ENCODE results near the gene LZTS2.
"Not testable (repeated sequence)": the region's sequence is repeated elsewhere in the genome, so short reads cannot be mapped to it uniquely, and the experiment has no call there.

Gene LZTS2

GRCh38 chr10:100972904-100973535, 26.6 kb upstream of the LZTS2 start:
- H3K4me3 ChIP-seq (ENCODE audit: low read depth, low read length) = no peak overlapping the region
- TF ChIP-seq CTCF (IDR thresholded peaks at IDR 0.05; ENCODE audit: low read depth, low read length) = no peak

DNA sequence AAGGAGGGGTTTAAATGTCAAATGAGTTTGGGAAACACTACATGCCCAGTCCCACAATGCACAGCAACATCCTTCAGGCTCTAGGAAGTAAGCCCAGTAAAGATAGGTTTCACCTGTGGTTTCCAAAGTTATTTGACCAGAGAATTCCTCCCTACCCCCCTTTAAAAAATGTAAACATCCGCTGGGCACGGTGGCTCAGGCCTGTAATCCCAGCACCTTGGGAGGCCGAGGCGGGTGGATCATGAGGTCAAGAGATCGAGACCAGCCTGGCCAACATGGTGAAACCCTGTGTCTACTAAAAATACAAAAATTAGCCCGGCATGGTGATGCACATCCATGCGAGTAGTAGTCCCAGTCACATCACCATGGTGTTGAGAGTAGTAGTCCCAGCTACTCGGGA, 24.2 kb upstream of the LZTS2 start:
- not testable (repeated sequence) for H3K4me3 ChIP-seq (ENCODE audit: low read depth, low read length)

DNA sequence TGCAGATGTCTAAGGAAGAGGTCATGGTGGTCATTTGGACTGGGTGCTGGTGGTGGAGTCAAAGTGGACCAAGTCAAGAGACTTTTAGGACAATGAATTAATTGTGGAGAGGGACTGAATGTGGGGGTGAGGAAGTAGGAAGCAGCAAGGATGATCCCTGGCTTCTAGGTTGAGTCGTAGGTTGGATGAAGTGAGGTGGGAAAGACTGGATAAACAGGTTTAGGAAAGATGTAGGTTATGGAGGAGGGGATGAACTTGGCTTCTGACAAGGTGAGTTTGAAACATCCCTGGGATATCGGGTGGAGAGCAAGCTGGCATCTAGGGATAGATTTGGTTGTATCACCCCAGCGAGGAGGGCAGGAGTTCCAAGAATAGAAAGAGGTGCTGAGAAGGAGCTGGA, 22.7 kb upstream of the LZTS2 start:
- no peak for TF ChIP-seq CTCF (IDR thresholded peaks at IDR 0.05; ENCODE audit: low read depth, low read length)
- no peak overlapping the region for H3K4me3 ChIP-seq (ENCODE audit: low read depth, low read length)

DNA sequence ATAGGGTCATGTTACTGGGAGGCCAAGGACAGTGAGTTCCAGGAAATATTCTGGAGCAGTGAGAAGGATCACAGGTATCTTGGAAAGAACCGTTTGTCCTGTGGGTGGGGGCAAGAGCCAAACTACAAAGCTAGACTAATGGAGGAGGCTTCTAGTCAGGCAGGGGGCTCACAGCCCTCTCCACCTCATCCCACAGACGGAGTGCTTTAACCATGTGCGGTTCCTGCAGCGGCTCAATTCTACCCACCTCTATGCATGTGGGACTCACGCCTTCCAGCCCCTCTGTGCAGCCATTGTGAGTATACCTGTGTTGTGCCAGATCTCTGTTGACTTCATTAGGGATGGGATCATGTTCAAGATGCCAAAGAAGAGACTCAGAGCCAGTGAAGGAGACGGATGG, 22.2 kb upstream of the LZTS2 start:
- TF ChIP-seq CTCF (IDR thresholded peaks at IDR 0.05; ENCODE audit: low read depth, low read length) = no peak
- no peak overlapping the region for H3K4me3 ChIP-seq (ENCODE audit: low read depth, low read length)

DNA sequence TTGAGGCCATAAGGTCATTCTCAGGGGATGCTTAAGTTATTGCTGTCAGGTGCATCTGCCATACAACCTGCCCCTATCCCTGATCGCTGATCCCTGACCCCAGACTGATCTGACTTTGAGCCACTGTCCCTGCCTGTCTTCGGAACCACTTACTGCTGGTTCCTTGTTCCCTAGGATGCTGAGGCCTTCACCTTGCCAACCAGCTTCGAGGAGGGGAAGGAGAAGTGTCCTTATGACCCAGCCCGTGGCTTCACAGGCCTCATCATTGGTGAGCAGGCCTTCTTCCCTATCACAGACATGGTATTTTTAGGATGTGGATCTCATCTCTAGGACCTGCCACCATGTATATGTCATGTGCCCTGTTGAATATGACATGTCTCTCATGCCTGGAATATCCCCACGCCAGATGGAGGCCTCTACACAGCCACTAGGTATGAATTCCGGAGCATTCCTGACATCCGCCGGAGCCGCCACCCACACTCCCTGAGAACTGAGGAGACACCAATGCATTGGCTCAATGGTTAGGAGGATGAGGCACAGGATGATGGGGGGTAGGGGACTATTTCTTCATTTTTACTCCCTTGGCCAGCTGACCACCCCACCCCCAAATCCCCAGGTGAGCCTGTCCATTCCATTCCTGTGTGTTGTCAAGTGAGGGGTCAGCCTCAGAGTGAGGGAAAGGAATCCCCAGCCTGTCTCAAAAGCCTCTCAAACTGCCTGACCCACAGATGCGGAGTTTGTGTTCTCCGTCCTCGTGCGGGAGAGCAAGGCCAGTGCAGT, 21.3 kb upstream of the LZTS2 start:
- no peak for TF ChIP-seq CTCF (IDR thresholded peaks at IDR 0.05; ENCODE audit: low read depth, low read length)
- H3K4me3 ChIP-seq (ENCODE audit: low read depth, low read length) = no peak overlapping the region

GRCh38 chr10:100978901-100979195, 20.8 kb upstream of the LZTS2 start:
- TF ChIP-seq CTCF (IDR thresholded peaks at IDR 0.05; ENCODE audit: low read depth, low read length) = no peak
- H3K4me3 ChIP-seq (ENCODE audit: low read depth, low read length) = no peak overlapping the region

DNA sequence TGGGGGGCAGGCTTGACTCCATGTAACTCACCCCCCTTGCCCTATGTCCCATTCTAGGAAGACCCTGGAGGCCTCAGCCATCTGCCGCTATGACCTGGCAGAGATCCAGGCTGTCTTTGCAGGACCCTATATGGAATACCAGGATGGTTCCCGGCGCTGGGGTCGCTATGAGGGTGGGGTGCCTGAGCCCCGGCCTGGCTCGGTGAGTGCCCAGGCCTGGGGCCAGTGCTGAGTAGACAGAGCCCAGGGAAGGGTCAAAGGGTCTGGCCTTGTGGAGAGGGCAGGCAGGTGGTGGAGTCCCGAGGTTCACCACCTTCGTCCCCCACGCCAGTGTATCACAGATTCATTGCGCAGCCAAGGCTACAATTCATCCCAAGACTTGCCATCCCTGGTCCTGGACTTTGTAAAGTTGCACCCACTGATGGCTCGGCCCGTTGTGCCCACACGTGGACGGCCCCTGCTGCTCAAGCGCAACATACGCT, 19.8 kb upstream of the LZTS2 start:
- H3K4me3 ChIP-seq (ENCODE audit: low read depth, low read length) = no peak overlapping the region
- TF ChIP-seq CTCF (IDR thresholded peaks at IDR 0.05; ENCODE audit: low read depth, low read length) = no peak
